Osteoblast (primary cell): Measurements from ENCODE around the gene RAB3D. TPM values are rescaled to one million over a fixed set of nuclear protein-coding genes. Genes with fewer than 3 reads are reported as not detected.

Experiments
- DNase-seq: peaks from one replicate; pipeline ENCODE4 v3.0.0; 2011; ENCODE audit warnings: low spot score, mixed read lengths; ENCODE audit not compliant: insufficient read length; ENCODE audit errors: missing footprints
- H2AFZ ChIP-seq: 2 replicates; pipeline ENCODE4 v1.6.0; 2011; ENCODE audit warnings: mild to moderate bottlenecking, low read length
- H3K27ac ChIP-seq: 2 replicates; pipeline ENCODE4 v1.5.1; 2011; ENCODE audit warnings: mild to moderate bottlenecking, low read depth, low read length, moderate library complexity
- H3K27me3 ChIP-seq: 2 replicates; pipeline ENCODE4 v1.6.0; 2012; ENCODE audit warnings: mild to moderate bottlenecking, control low read depth, inconsistent platforms, low read length, moderate library complexity; ENCODE audit not compliant: insufficient read depth
- H3K36me3 ChIP-seq: 2 replicates; pipeline ENCODE4 v1.5.1; 2011; ENCODE audit warnings: mild to moderate bottlenecking, low read length, control low read depth, moderate library complexity; ENCODE audit not compliant: insufficient read depth
- H3K4me1 ChIP-seq: 2 replicates; pipeline ENCODE4 v1.5.1; 2011; ENCODE audit warnings: mild to moderate bottlenecking, low read length, control low read depth, moderate library complexity; ENCODE audit not compliant: insufficient read depth
- H3K4me2 ChIP-seq: 2 replicates; pipeline ENCODE4 v1.6.0; 2011; ENCODE audit warnings: mild to moderate bottlenecking, low read length; ENCODE audit not compliant: insufficient read depth
- H3K4me3 ChIP-seq: fragments of 200-600 bp; sonication (generic); 3 replicates; pipeline ENCODE4 v1.5.1; 2012; ENCODE audit warnings: mild to moderate bottlenecking, low read length, inconsistent platforms; ENCODE audit not compliant: insufficient read depth
- H3K79me2 ChIP-seq: 2 replicates; pipeline ENCODE4 v1.6.0; 2012; ENCODE audit warnings: mild to moderate bottlenecking, low read length, control low read depth, inconsistent platforms; ENCODE audit not compliant: insufficient read depth
- H3K9me3 ChIP-seq: 2 replicates; pipeline ENCODE4 v1.5.1; 2011; ENCODE audit warnings: low read depth, low read length, control low read depth
- H4K20me1 ChIP-seq: 2 replicates; pipeline ENCODE4 v1.6.0; 2012; ENCODE audit warnings: mild to moderate bottlenecking, low read length, control low read depth; ENCODE audit not compliant: insufficient read depth
- CTCF ChIP-seq: IDR thresholded peaks from 2 replicates; pipeline ENCODE4 v1.5.1; 2011; ENCODE audit warnings: mild to moderate bottlenecking, low read depth, low read length, moderate library complexity; ENCODE audit errors: extremely low read depth
- total RNA-seq: library from RNA; depleted of rRNA; stranded (reverse); fragments of >200 nt; gene quantifications from 2 replicates; pipeline ENCODE4 v1.2.3, GENCODE V29; 2012

The RAB3D gene
- total RNA-seq, 1 donor = 3.3 TPM

DNA sequence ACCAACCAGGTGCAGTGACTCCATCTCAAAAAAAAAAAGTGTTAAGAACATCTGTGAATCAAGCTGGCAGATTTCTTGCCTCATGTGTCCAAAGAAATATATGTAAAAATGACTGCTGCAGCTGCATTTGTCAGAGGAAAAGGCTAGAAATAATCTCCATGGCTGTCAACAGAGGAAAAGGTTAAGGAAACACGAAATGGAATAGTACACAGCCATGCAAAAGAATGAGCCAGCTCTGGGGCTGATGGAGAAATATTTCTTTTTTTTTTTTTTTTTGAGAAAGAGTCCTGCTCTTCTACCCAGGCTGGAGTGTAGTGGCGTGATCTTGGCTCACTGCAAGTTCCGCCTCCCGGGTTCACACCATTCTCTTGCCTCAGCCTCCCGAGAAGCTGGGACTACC, 6.6 kb downstream of the RAB3D start:
- Histone ChIP-seq H3K9me3 (no peaks in the 10 kb centered on the region), H3K4me2 (no peak overlapping the region), H3K36me3 (peaks cover 4% of the 10 kb centered on the region), H4K20me1 (no peaks in the 10 kb centered on the region), H3K27me3 (no peaks in the 10 kb centered on the region), H3K4me3 (no peak overlapping the region), H3K79me2 (no peaks in the 10 kb centered on the region), H3K4me1 (no peaks in the 10 kb centered on the region), H3K27ac (no peak overlapping the region), H2AFZ (no peak overlapping the region)
- TF ChIP-seq CTCF = no peak
- no peak for DNase-seq

GRCh38 chr19:11331502-11331901, 8.0 kb downstream of the RAB3D start:
- H3K4me2 ChIP-seq = no peak overlapping the region
- no peaks in the 10 kb centered on the region for H3K4me1 ChIP-seq
- H3K9me3 ChIP-seq = no peaks in the 10 kb centered on the region
- H3K4me3 ChIP-seq = no peak overlapping the region
- peaks cover 4% of the 10 kb centered on the region for H3K36me3 ChIP-seq
- H3K27me3 ChIP-seq = no peaks in the 10 kb centered on the region
- H4K20me1 ChIP-seq = no peaks in the 10 kb centered on the region
- H3K79me2 ChIP-seq = no peaks in the 10 kb centered on the region
- no peak for TF ChIP-seq CTCF
- no peak for DNase-seq
- no peak overlapping the region for H3K27ac ChIP-seq
- no peak overlapping the region for H2AFZ ChIP-seq

DNA sequence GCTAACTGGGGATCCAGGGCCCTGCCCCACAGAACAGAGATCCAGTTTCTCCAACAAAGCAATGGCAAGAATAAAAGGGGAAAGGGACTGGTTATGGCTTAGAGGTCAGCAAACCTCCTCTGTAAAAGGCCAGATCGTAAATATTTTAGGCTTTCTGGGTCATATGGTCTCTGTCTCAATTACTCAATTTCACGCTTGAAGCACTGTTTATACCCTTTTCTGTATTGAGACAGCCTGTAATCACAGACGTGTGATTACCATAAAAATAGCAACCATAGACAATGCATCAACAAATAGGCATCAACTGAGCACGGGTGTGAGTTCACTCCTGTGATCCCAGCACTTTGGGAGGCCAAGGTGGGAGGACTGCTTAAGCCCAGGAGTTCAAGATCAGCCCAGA, 9.3 kb downstream of the RAB3D start:
- no peak for TF ChIP-seq CTCF
- Histone ChIP-seq H2AFZ (no peak overlapping the region), H3K36me3 (no peaks in the 10 kb centered on the region), H3K4me2 (no peak overlapping the region), H4K20me1 (no peaks in the 10 kb centered on the region), H3K4me1 (no peaks in the 10 kb centered on the region), H3K9me3 (no peaks in the 10 kb centered on the region), H3K4me3 (no peak overlapping the region), H3K27ac (no peak overlapping the region), H3K79me2 (no peaks in the 10 kb centered on the region), H3K27me3 (no peaks in the 10 kb centered on the region)
- no peak for DNase-seq

DNA sequence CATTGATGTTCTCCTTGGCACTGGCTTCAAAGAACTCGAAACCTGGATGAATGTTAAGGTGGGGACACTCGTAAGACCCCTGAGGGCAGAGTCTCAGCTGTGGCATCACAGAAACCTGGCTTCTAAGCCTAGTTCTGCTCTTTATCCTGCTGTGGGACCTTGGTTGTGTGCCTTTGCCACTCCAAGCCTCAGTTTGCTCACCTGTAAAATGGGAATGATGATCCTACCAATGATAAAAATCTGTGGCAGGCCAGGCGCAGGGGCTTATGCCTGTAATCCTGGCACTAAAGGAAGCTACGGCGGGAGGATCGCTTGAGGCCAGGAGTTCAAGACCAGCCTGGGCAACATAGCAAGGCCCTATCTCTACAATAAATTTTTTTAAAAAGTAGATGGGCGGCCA, 13.9 kb downstream of the RAB3D start:
- Histone ChIP-seq H4K20me1 (no peaks in the 10 kb centered on the region), H3K4me1 (peaks cover 14% of the 10 kb centered on the region), H3K4me3 (no peak overlapping the region), H3K79me2 (no peaks in the 10 kb centered on the region), H3K27ac (no peak overlapping the region), H3K27me3 (no peaks in the 10 kb centered on the region), H2AFZ (no peak overlapping the region), H3K36me3 (no peaks in the 10 kb centered on the region), H3K4me2 (no peak overlapping the region), H3K9me3 (no peaks in the 10 kb centered on the region)
- DNase-seq = no peak
- no peak for TF ChIP-seq CTCF
